H1 (cell line): ENCODE data around the gene CFHR4. TPM values are rescaled to one million over a fixed set of nuclear protein-coding genes. Genes with fewer than 3 reads are reported as not detected.

ENCODE experiments used
- CTCF ChIA-PET: fragments of 300-600 bp; sonication (Branson Sonifier 250); formaldehyde crosslinking; loops from one replicate; lab custom pipeline; 2021; ENCODE audit not compliant: partially characterized antibody; lab: Charles Lee
- POLR2A ChIA-PET: fragments of 300-600 bp; sonication (Branson Sonifier 250); formaldehyde crosslinking; loops from one replicate; lab custom pipeline; 2021; ENCODE audit warnings: inconsistent platforms; ENCODE audit not compliant: partially characterized antibody; lab: Charles Lee
- DNase-seq, 2 experiments: peaks; one replicate each; pipeline versions ENCODE4 v3.0.0 to v3.0.0-alpha.2; 2010 to 2022; ENCODE audit warnings: low spot score in 2 of 2, low read depth in 1 of 2, mixed read lengths in 1 of 2
- FAIRE-seq: peaks from 2 replicates; lab custom pipeline; 2011; peaks lifted over from hg19 to GRCh38; lab: Jason Lieb, UNC
- H2AFZ ChIP-seq: 2 replicates; pipeline ENCODE4 v1.8.1; 2012; ENCODE audit warnings: low read length, inconsistent platforms
- H2AK5ac ChIP-seq: 2 replicates; pipeline ENCODE4 v1.6.1; 2013; ENCODE audit warnings: low read depth, low read length
- H2BK120ac ChIP-seq: replicated peaks from 2 replicates; pipeline ENCODE3; 2013; ENCODE audit warnings: low read depth, low read length, inconsistent platforms
- H2BK12ac ChIP-seq: 2 replicates; pipeline ENCODE4 v1.6.1; 2013; ENCODE audit warnings: low read depth, low read length
- H2BK15ac ChIP-seq: 2 replicates; pipeline ENCODE4 v1.6.1; 2013; ENCODE audit warnings: low read length
- H2BK20ac ChIP-seq: 2 replicates; pipeline ENCODE4 v1.6.1; 2013; ENCODE audit warnings: low read length
- H2BK5ac ChIP-seq: 2 replicates; pipeline ENCODE4 v1.6.1; 2013; ENCODE audit warnings: low read depth, low read length
- H3K14ac ChIP-seq: 2 replicates; pipeline ENCODE4 v1.6.1; 2013; ENCODE audit warnings: inconsistent platforms; ENCODE audit not compliant: insufficient read length
- H3K18ac ChIP-seq: 2 replicates; pipeline ENCODE4 v1.6.1; 2013; ENCODE audit warnings: low read length; ENCODE audit errors: extremely low read depth
- H3K23ac ChIP-seq: 2 replicates; pipeline ENCODE4 v1.6.1; 2013; ENCODE audit warnings: inconsistent platforms; ENCODE audit not compliant: insufficient read length
- H3K23me2 ChIP-seq: 2 replicates; pipeline ENCODE4 v1.6.1; 2013; ENCODE audit warnings: low read depth, low read length
- H3K27ac ChIP-seq: 2 replicates; pipeline ENCODE4 v1.6.1; 2011; ENCODE audit warnings: low read depth, low read length, inconsistent platforms
- H3K27me3 ChIP-seq, 4 experiments: replicated peaks in 1 of 4; 1 replicate in 1 of 4; 2 replicates in 3 of 4; pipeline versions ENCODE4 v1.6.1 to v1.8.1; 2011 to 2013; ENCODE audit warnings: low read length in 3 of 4, mild to moderate bottlenecking in 3 of 4, inconsistent platforms in 2 of 4, mixed read lengths in 2 of 4, moderate library complexity in 1 of 4; ENCODE audit not compliant: control insufficient read depth in 3 of 4, insufficient read depth in 3 of 4; ENCODE audit errors: extremely low read depth in 1 of 4
- H3K36me3 ChIP-seq, 4 experiments: 2 replicates each; pipeline versions ENCODE4 v1.6.1 to v1.8.1; 2011 to 2013; ENCODE audit warnings: mild to moderate bottlenecking in 4 of 4, low read length in 3 of 4, moderate library complexity in 2 of 4, control low read depth in 1 of 4, inconsistent platforms in 1 of 4; ENCODE audit not compliant: insufficient read depth in 4 of 4, control insufficient read depth in 2 of 4
- H3K4ac ChIP-seq: replicated peaks from 2 replicates; pipeline ENCODE3; 2013; ENCODE audit warnings: low read length, low read depth, mixed read lengths, inconsistent platforms; ENCODE audit not compliant: insufficient read length
- H3K4me1 ChIP-seq, 4 experiments: replicated peaks in 1 of 4; 1 replicate in 1 of 4; 2 replicates in 3 of 4; pipeline versions ENCODE4 v1.6.1 to v1.8.1; 2011 to 2013; ENCODE audit warnings: low read length in 3 of 4, inconsistent platforms in 2 of 4, mixed read lengths in 1 of 4; ENCODE audit not compliant: insufficient read depth in 4 of 4, control insufficient read depth in 3 of 4
- H3K4me2 ChIP-seq, 2 experiments: 2 replicates each; pipeline versions ENCODE4 v1.6.1 to v1.8.1; 2011 to 2013; ENCODE audit warnings: low read depth in 2 of 2, low read length in 2 of 2, control low read depth in 1 of 2, inconsistent platforms in 1 of 2, mild to moderate bottlenecking in 1 of 2; ENCODE audit not compliant: insufficient read depth in 1 of 2
- H3K4me3 ChIP-seq, 4 experiments: fragments of 200-600, 300-600 bp in 1 of 4; sonication (generic), shearing (Covaris generic), sonication (Bioruptor Twin) in 1 of 4; 2 replicates each; pipeline versions ENCODE4 v1.5.1 to v1.8.1; 2011 to 2016; ENCODE audit warnings: low read length in 4 of 4, low read depth in 3 of 4, control low read depth in 2 of 4, inconsistent platforms in 2 of 4, mild to moderate bottlenecking in 2 of 4, mixed read lengths in 1 of 4, moderate library complexity in 1 of 4; ENCODE audit not compliant: insufficient read depth in 2 of 4; ENCODE audit errors: extremely low read depth in 1 of 4
- H3K56ac ChIP-seq: replicated peaks from 2 replicates; pipeline ENCODE3; 2013; ENCODE audit warnings: low read depth, mild to moderate bottlenecking, mixed read lengths, low read length, inconsistent platforms; ENCODE audit not compliant: insufficient read length
- H3K79me1 ChIP-seq: 2 replicates; pipeline ENCODE4 v1.6.1; 2013; ENCODE audit warnings: low read depth, low read length, control low read depth
- H3K79me2 ChIP-seq, 2 experiments: 2 replicates each; pipeline versions ENCODE4 v1.6.1 to v1.8.1; 2012 to 2013; ENCODE audit warnings: low read length in 2 of 2, mild to moderate bottlenecking in 2 of 2, inconsistent platforms in 1 of 2; ENCODE audit not compliant: insufficient read depth in 2 of 2, control insufficient read depth in 1 of 2
- H3K9ac ChIP-seq, 4 experiments: replicated peaks in 1 of 4; 1 replicate in 1 of 4; 2 replicates in 3 of 4; pipeline versions ENCODE4 v1.6.1 to v1.8.1; 2011 to 2013; ENCODE audit warnings: low read depth in 3 of 4, low read length in 3 of 4, control low read depth in 2 of 4, mild to moderate bottlenecking in 2 of 4, moderate library complexity in 2 of 4, inconsistent platforms in 1 of 4; ENCODE audit errors: extremely low read depth in 1 of 4
- H3K9me3 ChIP-seq, 2 experiments: 2 replicates each; pipeline versions ENCODE4 v1.6.1 to v1.8.1; 2012 to 2013; ENCODE audit warnings: mild to moderate bottlenecking in 2 of 2, moderate library complexity in 2 of 2, control low read depth in 1 of 2, inconsistent platforms in 1 of 2, low read depth in 1 of 2, low read length in 1 of 2, mixed read lengths in 1 of 2; ENCODE audit not compliant: insufficient read depth in 2 of 2
- H4K20me1 ChIP-seq, 2 experiments: replicated peaks in 1 of 2; 2 replicates each; pipeline versions ENCODE3 to v1.8.1; 2011 to 2013; ENCODE audit warnings: inconsistent platforms in 2 of 2, low read length in 2 of 2, mild to moderate bottlenecking in 1 of 2; ENCODE audit not compliant: insufficient read depth in 2 of 2, control insufficient read depth in 1 of 2
- H4K5ac ChIP-seq: 2 replicates; pipeline ENCODE4 v1.6.1; 2013; ENCODE audit warnings: low read length, low read depth, mixed read lengths, inconsistent platforms; ENCODE audit not compliant: insufficient read length
- H4K8ac ChIP-seq: 2 replicates; pipeline ENCODE4 v1.8.0; 2013; ENCODE audit warnings: mild to moderate bottlenecking, moderate library complexity, low read length, inconsistent platforms; ENCODE audit not compliant: insufficient read depth; ENCODE audit errors: extremely low read depth
- H4K91ac ChIP-seq: replicated peaks from 2 replicates; pipeline ENCODE3; 2013; ENCODE audit warnings: low read length, mixed read lengths, inconsistent platforms; ENCODE audit not compliant: insufficient read length
- BRCA1 ChIP-seq: IDR thresholded peaks from 2 replicates; pipeline ENCODE4 v1.6.1; 2012; ENCODE audit warnings: low read depth, low read length, improper control_type of control experiment
- CHD1 ChIP-seq: IDR thresholded peaks from 2 replicates; pipeline ENCODE4 v1.6.1; 2012; ENCODE audit warnings: low read depth, low read length, improper control_type of control experiment
- HDAC6 ChIP-seq: IDR thresholded peaks from one replicate; pipeline ENCODE4 v1.7.1; 2012; ENCODE audit warnings: low read depth, mild to moderate bottlenecking, inconsistent platforms, low read length, moderate library complexity
- RNF2 ChIP-seq: fragments of 200-900, 300-1000 bp; sonication (generic); IDR thresholded peaks from 2 replicates; pipeline ENCODE4 v1.7.1; 2016; ENCODE audit warnings: borderline replicate concordance, low read depth, mild to moderate bottlenecking, antibody characterized with exemption, low read length; ENCODE audit not compliant: poor library complexity, severe bottlenecking; ENCODE audit errors: missing control alignments
- RXRA ChIP-seq: IDR thresholded peaks from 2 replicates; pipeline ENCODE4 v1.6.1; 2011; ENCODE audit warnings: low read depth, mild to moderate bottlenecking, low read length, moderate library complexity; ENCODE audit not compliant: insufficient read depth
- TEAD4 ChIP-seq: IDR thresholded peaks from 2 replicates; pipeline ENCODE4 v1.6.1; 2012; ENCODE audit warnings: low read depth, low read length, inconsistent platforms, mixed read lengths
- WGBS, 2 experiments: shearing (Covaris generic) in 1 of 2; methylation state at CpG; one replicate each; pipeline versions ENCODE4 v1.1.6 to v1.1.7; 2013 to 2015; ENCODE audit warnings: low lambda C conversion rate in 2 of 2, mixed read lengths in 2 of 2, inconsistent platforms in 1 of 2, low coverage in 1 of 2, missing lambda C conversion rate in 1 of 2; ENCODE audit not compliant: insufficient replicate concordance in 2 of 2, insufficient coverage in 1 of 2, insufficient read length in 1 of 2; ENCODE audit errors: extremely low coverage in 1 of 2, missing lambda C conversion rate in 1 of 2; 5-methylcytosine and 5-hydroxymethylcytosine counted together
- polyA plus RNA-seq, 7 experiments: library from polyadenylated mRNA; depleted of rRNA in 3 of 7; stranded (reverse) in 5 of 7; unstranded in 2 of 7; fragments of >200 nt in 5 of 7; fragments of 200-250 nt in 2 of 7; gene quantifications; 1 replicate in 5 of 7; 2 replicates in 1 of 7; 4 replicates in 1 of 7; pipeline versions ENCODE4 v1.2.1 to v1.2.3, GENCODE V29; 2011 to 2013; ENCODE audit warnings: missing spikeins in 2 of 7, mixed read lengths in 2 of 7
- total RNA-seq: library from RNA; stranded (reverse); fragmentation: NEBNext Ultra II Directional; extraction: Animal tissue kit (Norgen Biotek cat#: 25700); gene quantifications from 2 replicates; pipeline ENCODE4 v1.2.1, GENCODE V29; 2021

Gene CFHR4
- total and polyA plus RNA-seq, 2 of the 8 experiments (the other 6 are each of a cell fraction or from before 2014, with no cell fraction given): not detected

- Histone ChIP-seq H4K8ac (no peak overlapping the region), H2BK12ac (no peak overlapping the region), H2BK15ac (no peak overlapping the region), H3K4me3 (no peak overlapping the region), H4K20me1 (no peaks in the 10 kb centered on the region), H2BK20ac (no peak overlapping the region), H3K27me3 (peaks cover 0 to 4% (median 1%) of the 10 kb centered on the region in 4 experiments; a peak in 4 of 7 replicates), H3K23ac (no peak overlapping the region), H3K4ac (no peak overlapping the region), H4K5ac (no peak overlapping the region), H3K4me1 (peaks cover 0 to 4% (median 0%) of the 10 kb centered on the region in 4 experiments; a peak in 1 of 7 replicates), H2AFZ (no peak overlapping the region), H3K79me2 (no peaks in the 10 kb centered on the region), H3K27ac (no peak overlapping the region), H3K9ac (no peak overlapping the region), H3K79me1 (no peaks in the 10 kb centered on the region), H2BK5ac (no peak overlapping the region), H3K23me2 (no peaks in the 10 kb centered on the region; the same call in 1 of the 2 replicates), H3K14ac (no peak overlapping the region), H3K36me3 (no peaks in the 10 kb centered on the region), H3K4me2 (no peak overlapping the region), H2BK120ac (no peak overlapping the region), H3K9me3 (no peaks in the 10 kb centered on the region), H3K56ac (no peak overlapping the region), H3K18ac (no peak overlapping the region), H4K91ac (no peak overlapping the region), H2AK5ac (no peak overlapping the region)
- POLR2A ChIA-PET: no interaction called here
- TF ChIP-seq TEAD4: no peak
- TF ChIP-seq BRCA1: no peak
- TF ChIP-seq HDAC6: no peak
- no peak for TF ChIP-seq RXRA
- no peak for TF ChIP-seq RNF2
- TF ChIP-seq CHD1: no peak
- DNase-seq (no peak), FAIRE-seq (no peak)
- 90% methylated on average over 4 of the region's 4 CpGs; no CpG with 5 or more reads in 1 of the 2 experiments for WGBS, 2 experiments
- CTCF ChIA-PET: no interaction called here
Observed at GRCh38 chr1:196873385-196873784, 14.5 kb upstream of the CFHR4 start.
